Caco-2 (cell line): ENCODE results near the gene PA2G4. TPM values are rescaled to one million over a fixed set of nuclear protein-coding genes. Genes with fewer than 3 reads are reported as not detected.

ENCODE experiments used
- BruUV-seq: library from RNA; stranded (reverse); fragments of 400-500 nt; replicated peaks from 2 replicates; lab custom pipeline; 2021; lab: Mats Ljungman, UMichigan
- CTCF ChIA-PET: fragments of 300-600 bp; sonication (Branson Sonifier 250); formaldehyde crosslinking; loops from one replicate; lab custom pipeline; 2022; ENCODE audit warnings: antibody characterized with exemption; lab: Charles Lee
- POLR2A ChIA-PET: fragments of 300-600 bp; sonication (Branson Sonifier 250); formaldehyde crosslinking; loops from one replicate; lab custom pipeline; 2022; ENCODE audit warnings: antibody characterized with exemption; lab: Charles Lee
- DNase-seq, 2 experiments: peaks; one replicate each; pipeline versions ENCODE4 v3.0.0 to v3.0.0-alpha.2; 2020 to 2022
- H3K27me3 ChIP-seq: replicated peaks from 2 replicates; pipeline ENCODE4 v1.6.0; 2011; ENCODE audit warnings: low read length; ENCODE audit not compliant: control insufficient read depth, insufficient read depth
- H3K36me3 ChIP-seq: 2 replicates; pipeline ENCODE4 v1.5.1; 2011; ENCODE audit warnings: low read length; ENCODE audit not compliant: control insufficient read depth, insufficient read depth
- H3K4me1 ChIP-seq: fragments of 250-450 bp; sonication (Bioruptor Pico); 2 replicates; pipeline ENCODE4 v1.5.1; 2020; ENCODE audit warnings: mild to moderate bottlenecking
- H3K4me3 ChIP-seq: 2 replicates; pipeline ENCODE4 v1.5.1; 2011; ENCODE audit warnings: low read depth, mild to moderate bottlenecking, control low read depth, low read length
- H3K9me3 ChIP-seq: fragments of 250-450 bp; sonication (Bioruptor Pico); 2 replicates; pipeline ENCODE4 v1.5.1; 2020; ENCODE audit warnings: mild to moderate bottlenecking, moderate library complexity
- H3K27ac Mint-ChIP-seq: one replicate; pipeline ENCODE4 v1.8.0; 2022; ENCODE audit warnings: mixed read lengths; ENCODE audit not compliant: unreplicated experiment
- H3K27me3 Mint-ChIP-seq: one replicate; pipeline ENCODE4 v1.8.0; 2022; ENCODE audit warnings: mixed read lengths; ENCODE audit not compliant: insufficient read depth, unreplicated experiment
- H3K36me3 Mint-ChIP-seq: one replicate; pipeline ENCODE4 v1.8.0; 2022; ENCODE audit warnings: mild to moderate bottlenecking, mixed read lengths; ENCODE audit not compliant: insufficient read depth, unreplicated experiment
- H3K4me1 Mint-ChIP-seq: one replicate; pipeline ENCODE4 v1.8.0; 2022; ENCODE audit warnings: low read depth, mixed read lengths; ENCODE audit not compliant: unreplicated experiment
- H3K4me3 Mint-ChIP-seq: one replicate; pipeline ENCODE4 v1.8.0; 2022; ENCODE audit warnings: mild to moderate bottlenecking, moderate library complexity, mixed read lengths; ENCODE audit not compliant: unreplicated experiment
- H3K9me3 Mint-ChIP-seq: one replicate; pipeline ENCODE4 v1.8.0; 2022; ENCODE audit warnings: mixed read lengths; ENCODE audit not compliant: unreplicated experiment
- intact Hi-C: fragments of 100-400 bp; cut with micrococcal nuclease; formaldehyde crosslinking; loops from one replicate; pipeline ENCODE4 v1.10.0; 2022; ENCODE audit not compliant: unreplicated experiment
- total RNA-seq: library from RNA; stranded (reverse); gene quantifications from 2 replicates; pipeline ENCODE4 v1.2.3, GENCODE V29; 2022
- TF ChIP-seq, protein P1 (sequence below), 2 experiments: fragments of 200-600 bp in 1 of 2; IDR thresholded peaks; 1 replicate in 1 of 2; 2 replicates in 1 of 2; pipeline versions ENCODE4 v1.5.1 to v1.8.0; 2011 to 2022; ENCODE audit warnings: antibody characterized with exemption in 1 of 2, control low read depth in 1 of 2, inconsistent platforms in 1 of 2, low read depth in 1 of 2, low read length in 1 of 2, mild to moderate bottlenecking in 1 of 2, moderate library complexity in 1 of 2; ENCODE audit not compliant: insufficient read depth in 1 of 2, severe bottlenecking in 1 of 2, unreplicated experiment in 1 of 2

The PA2G4 gene
- total RNA-seq, 1 experiment from 2014 or later, result 178 TPM

DNA sequence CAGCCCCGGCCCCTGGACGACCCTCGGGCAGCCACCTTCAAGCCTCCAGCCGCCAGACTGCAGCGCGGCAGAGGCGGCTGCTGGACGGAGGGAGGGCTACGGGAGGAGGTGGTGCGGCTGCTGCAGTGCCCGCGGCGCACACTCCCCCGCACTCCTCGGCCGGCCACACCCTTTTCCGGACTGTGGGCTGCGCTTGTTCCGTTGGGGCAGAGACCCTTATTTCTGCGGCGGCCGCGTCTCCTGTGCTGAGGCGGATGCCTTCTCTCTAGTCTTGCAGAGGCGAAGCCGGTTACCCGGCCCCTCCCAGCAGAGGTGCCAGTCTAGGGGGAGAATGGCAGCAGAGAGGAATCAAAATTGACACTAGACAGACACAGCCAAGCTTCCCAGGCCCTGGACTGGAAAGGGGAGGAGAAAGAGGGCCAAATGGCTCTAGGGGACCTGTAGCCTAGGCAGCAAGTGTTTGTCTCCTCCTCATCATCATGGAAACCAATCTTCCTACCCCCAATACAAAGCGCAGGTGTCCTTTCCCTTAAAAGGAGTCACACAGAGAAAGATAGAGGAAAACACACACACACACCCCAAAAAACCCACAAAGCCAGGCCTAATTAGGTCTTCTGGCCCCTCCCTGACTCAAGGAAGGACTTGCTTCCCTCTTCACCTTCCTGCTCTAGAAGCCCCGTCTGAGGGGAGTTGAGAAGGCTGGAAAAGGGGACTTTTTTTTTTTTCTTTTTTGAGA is 25.0 kb downstream of the PA2G4 start:
- Histone ChIP-seq H3K36me3 (peaks cover 10% of the 10 kb centered on the region), H3K4me3 (peak overlapping the region; percentile 75), H3K9me3 (no peaks in the 10 kb centered on the region), H3K27me3 (no peaks in the 10 kb centered on the region), H3K4me1 (peaks cover 29% of the 10 kb centered on the region)
- H3K27ac Mint-ChIP-seq, result peak overlapping the region; percentile 91
- H3K9me3 Mint-ChIP-seq, result no peaks in the 10 kb centered on the region
- no peaks in the 10 kb centered on the region for H3K27me3 Mint-ChIP-seq
- TF ChIP-seq, protein P1, sequence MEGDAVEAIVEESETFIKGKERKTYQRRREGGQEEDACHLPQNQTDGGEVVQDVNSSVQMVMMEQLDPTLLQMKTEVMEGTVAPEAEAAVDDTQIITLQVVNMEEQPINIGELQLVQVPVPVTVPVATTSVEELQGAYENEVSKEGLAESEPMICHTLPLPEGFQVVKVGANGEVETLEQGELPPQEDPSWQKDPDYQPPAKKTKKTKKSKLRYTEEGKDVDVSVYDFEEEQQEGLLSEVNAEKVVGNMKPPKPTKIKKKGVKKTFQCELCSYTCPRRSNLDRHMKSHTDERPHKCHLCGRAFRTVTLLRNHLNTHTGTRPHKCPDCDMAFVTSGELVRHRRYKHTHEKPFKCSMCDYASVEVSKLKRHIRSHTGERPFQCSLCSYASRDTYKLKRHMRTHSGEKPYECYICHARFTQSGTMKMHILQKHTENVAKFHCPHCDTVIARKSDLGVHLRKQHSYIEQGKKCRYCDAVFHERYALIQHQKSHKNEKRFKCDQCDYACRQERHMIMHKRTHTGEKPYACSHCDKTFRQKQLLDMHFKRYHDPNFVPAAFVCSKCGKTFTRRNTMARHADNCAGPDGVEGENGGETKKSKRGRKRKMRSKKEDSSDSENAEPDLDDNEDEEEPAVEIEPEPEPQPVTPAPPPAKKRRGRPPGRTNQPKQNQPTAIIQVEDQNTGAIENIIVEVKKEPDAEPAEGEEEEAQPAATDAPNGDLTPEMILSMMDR (IDR thresholded peaks at IDR 0.05; ENCODE audit: insufficient read depth in 1 of 2, low read depth in 1 of 2, low read length in 1 of 2, severe bottlenecking in 1 of 2, unreplicated experiment in 1 of 2), result no peak
- intact Hi-C loops, result no loop called here
- peak; percentile 53 to 59 for DNase-seq
- POLR2A ChIA-PET, result interaction anchor here (0.7 to 2.0 kb wide), 3 partner anchors 11 to 60 kb away, joined by 3 to 27 read pairs (median 27); partner anchors contain the start of genes MYL6, SMARCC2 and ZC3H10
- H3K4me3 Mint-ChIP-seq, result peak overlapping the region; percentile 89
- peaks cover 35% of the 10 kb centered on the region for H3K4me1 Mint-ChIP-seq
- CTCF ChIA-PET, result no interaction called here
- no TSS peak for BruUV-seq
- H3K36me3 Mint-ChIP-seq, result peaks cover 68% of the 10 kb centered on the region

- Mint-ChIP-seq H3K4me1 (peaks cover 35% of the 10 kb centered on the region), H3K9me3 (no peaks in the 10 kb centered on the region), H3K27ac (peak overlapping the region; percentile 42), H3K36me3 (peaks cover 71% of the 10 kb centered on the region), H3K4me3 (peak overlapping the region; percentile 89), H3K27me3 (no peaks in the 10 kb centered on the region)
- TF ChIP-seq, protein P1 (IDR thresholded peaks at IDR 0.05; ENCODE audit: insufficient read depth in 1 of 2, low read depth in 1 of 2, low read length in 1 of 2, severe bottlenecking in 1 of 2, unreplicated experiment in 1 of 2), result no peak
- Histone ChIP-seq H3K4me1 (peaks cover 29% of the 10 kb centered on the region), H3K27me3 (no peaks in the 10 kb centered on the region), H3K4me3 (no peak overlapping the region; the same call in 1 of the 2 replicates), H3K9me3 (no peaks in the 10 kb centered on the region), H3K36me3 (peaks cover 10% of the 10 kb centered on the region)
- BruUV-seq, result no TSS peak
- CTCF ChIA-PET, result no interaction called here
- no peak for DNase-seq
- POLR2A ChIA-PET, result interaction anchor here (0.5 to 0.7 kb wide), 2 partner anchors 10 to 59 kb away, joined by 3 read pairs; partner anchors contain the start of gene SMARCC2
- intact Hi-C loops, result no loop called here
Observed at GRCh38 chr12:56129942-56130495, 25.7 kb downstream of the PA2G4 start.

- Mint-ChIP-seq H3K27me3 (no peaks in the 10 kb centered on the region), H3K4me3 (peak overlapping the region; percentile 89), H3K36me3 (peaks cover 77% of the 10 kb centered on the region), H3K4me1 (peaks cover 35% of the 10 kb centered on the region), H3K27ac (no peak overlapping the region), H3K9me3 (no peaks in the 10 kb centered on the region)
- intact Hi-C loops, result no loop called here
- TF ChIP-seq, protein P1 (IDR thresholded peaks at IDR 0.05; ENCODE audit: insufficient read depth in 1 of 2, low read depth in 1 of 2, low read length in 1 of 2, severe bottlenecking in 1 of 2, unreplicated experiment in 1 of 2), result no peak
- no peak overlapping the region for H3K4me3 ChIP-seq
- POLR2A ChIA-PET, result no interaction called here
- no peaks in the 10 kb centered on the region for H3K9me3 ChIP-seq
- peak in 1 of 2 experiments; percentile 57 for DNase-seq
- no TSS peak for BruUV-seq
- peaks cover 10% of the 10 kb centered on the region for H3K36me3 ChIP-seq
- peaks cover 29% of the 10 kb centered on the region for H3K4me1 ChIP-seq
- CTCF ChIA-PET, result interaction anchor here (1.0 kb wide), 1 partner anchor 58 kb away, joined by 4 read pairs; the partner anchor contains the start of gene SMARCC2
- H3K27me3 ChIP-seq, result no peaks in the 10 kb centered on the region
Observed at GRCh38 chr12:56130876-56131275, 26.5 kb downstream of the PA2G4 start.
